SK-N-SH (cell line): ENCODE measurements around the gene RORB. TPM values are rescaled to one million over a fixed set of nuclear protein-coding genes. Genes with fewer than 3 reads are reported as not detected.

Experiments used
- CTCF ChIA-PET: fragments of 300-600, 350-600 bp; formaldehyde crosslinking; extraction: SDS; loops from one replicate; lab custom pipeline; 2021; lab: Yijun Ruan, JAX
- POLR2A ChIA-PET: fragments of 350-600 bp; sonication (Branson Sonifier 250); formaldehyde crosslinking; extraction: SDS; loops from one replicate; lab custom pipeline; 2020; ENCODE audit warnings: antibody characterized with exemption, inconsistent platforms; lab: Yijun Ruan, JAX
- DNase-seq: peaks from one replicate; pipeline ENCODE4 v3.0.0; 2012
- H2AFZ ChIP-seq: fragments of 200-600 bp; sonication (generic); 2 replicates; pipeline ENCODE4 v1.8.1; 2016; ENCODE audit warnings: antibody characterized with exemption, mild to moderate bottlenecking, low read depth
- H3F3A ChIP-seq: fragments of 200-600 bp; sonication (generic); replicated peaks from 2 replicates; pipeline ENCODE3; 2016; ENCODE audit warnings: antibody characterized with exemption, mild to moderate bottlenecking; ENCODE audit not compliant: insufficient read depth
- H3K27ac ChIP-seq, 2 experiments: fragments of 200-500 bp in 1 of 2; fragments of 200-600 bp in 1 of 2; sonication (Bioruptor generic) in 1 of 2; sonication (generic), shearing (Covaris generic) in 1 of 2; 2 replicates each; pipeline versions ENCODE4 v1.5.1 to v1.6.1; 2014 to 2016; ENCODE audit warnings: low read depth in 2 of 2, inconsistent platforms in 1 of 2, low read length in 1 of 2, mild to moderate bottlenecking in 1 of 2, mixed read lengths in 1 of 2
- H3K27me3 ChIP-seq: fragments of 200-600 bp; sonication (generic), shearing (Covaris generic); 2 replicates; pipeline ENCODE4 v1.6.1; 2016; ENCODE audit warnings: mixed run types; ENCODE audit not compliant: insufficient read depth
- H3K36me3 ChIP-seq, 2 experiments: fragments of 200-500 bp in 1 of 2; fragments of 200-600 bp in 1 of 2; sonication (Bioruptor generic) in 1 of 2; sonication (generic) in 1 of 2; replicated peaks in 1 of 2; 2 replicates each; pipeline versions ENCODE3 to v1.5.1; 2014 to 2016; ENCODE audit warnings: low read length in 1 of 2, mild to moderate bottlenecking in 1 of 2; ENCODE audit not compliant: insufficient read depth in 2 of 2, control insufficient read depth in 1 of 2
- H3K4me1 ChIP-seq, 2 experiments: fragments of 200-500 bp in 1 of 2; fragments of 200-600 bp in 1 of 2; sonication (Bioruptor generic) in 1 of 2; sonication (generic), shearing (Covaris generic) in 1 of 2; 2 replicates each; pipeline versions ENCODE4 v1.5.1 to v1.6.1; 2014 to 2016; ENCODE audit warnings: low read depth in 1 of 2, low read length in 1 of 2, mixed run types in 1 of 2; ENCODE audit not compliant: insufficient read depth in 2 of 2, control insufficient read depth in 1 of 2
- H3K4me2 ChIP-seq: fragments of 200-600 bp; sonication (generic), shearing (Covaris generic); 2 replicates; pipeline ENCODE4 v1.6.1; 2017; ENCODE audit warnings: mixed run types
- H3K4me3 ChIP-seq, 2 experiments: fragments of 200-500 bp in 1 of 2; fragments of 200-600 bp in 1 of 2; sonication (Bioruptor generic) in 1 of 2; sonication (generic), shearing (Covaris generic) in 1 of 2; 2 replicates each; pipeline versions ENCODE4 v1.5.1 to v1.8.1; 2014 to 2016; ENCODE audit warnings: low read depth in 2 of 2, inconsistent platforms in 1 of 2, low read length in 1 of 2, mild to moderate bottlenecking in 1 of 2, mixed read lengths in 1 of 2, moderate library complexity in 1 of 2
- H3K79me2 ChIP-seq: fragments of 200-600 bp; sonication (generic); 2 replicates; pipeline ENCODE4 v1.8.1; 2017; ENCODE audit warnings: mild to moderate bottlenecking; ENCODE audit not compliant: insufficient read depth
- H3K9ac ChIP-seq: fragments of 200-600 bp; sonication (generic); 2 replicates; pipeline ENCODE4 v1.6.1; 2017; ENCODE audit warnings: mixed run types
- H3K9me2 ChIP-seq: fragments of 200-600 bp; sonication (generic); 2 replicates; pipeline ENCODE4 v1.6.1; 2017; ENCODE audit warnings: mixed run types
- H3K9me3 ChIP-seq: fragments of 200-600 bp; sonication (generic); 2 replicates; pipeline ENCODE4 v1.6.1; 2017; ENCODE audit warnings: mixed run types, mild to moderate bottlenecking, moderate library complexity
- H4K20me1 ChIP-seq: fragments of 200-600 bp; sonication (generic); 2 replicates; pipeline ENCODE4 v1.6.1; 2017; ENCODE audit warnings: mild to moderate bottlenecking, mixed run types; ENCODE audit not compliant: insufficient read depth
- CHD2 ChIP-seq: fragments of 150-350 bp; IDR thresholded peaks from 2 replicates; pipeline ENCODE4 v1.6.1; 2018; ENCODE audit warnings: low read length; ENCODE audit not compliant: partially characterized antibody
- FOSL2 ChIP-seq: IDR thresholded peaks from 2 replicates; pipeline ENCODE4 v1.4.0; 2012; ENCODE audit warnings: low read depth, mild to moderate bottlenecking, moderate library complexity, borderline replicate concordance
- FOXM1 ChIP-seq: IDR thresholded peaks from 2 replicates; pipeline ENCODE4 v1.4.0; 2012; ENCODE audit warnings: low read depth, mild to moderate bottlenecking
- GATA2 ChIP-seq: sonication (generic); formaldehyde crosslinking; IDR thresholded peaks from 2 replicates; pipeline ENCODE4 v1.5.0; 2020; ENCODE audit warnings: mild to moderate bottlenecking, missing genetic modification reagents
- MAX ChIP-seq: IDR thresholded peaks from 2 replicates; pipeline ENCODE4 v1.4.0; 2012; ENCODE audit warnings: low read depth
- MEF2A ChIP-seq: IDR thresholded peaks from 2 replicates; pipeline ENCODE4 v1.4.0; 2012; ENCODE audit warnings: low read depth, borderline replicate concordance
- PBX3 ChIP-seq: IDR thresholded peaks from 2 replicates; pipeline ENCODE4; 2012
- RCOR1 ChIP-seq: fragments of 150-350 bp; IDR thresholded peaks from 2 replicates; pipeline ENCODE4 v1.6.1; 2017; ENCODE audit warnings: antibody characterized with exemption, low read length
- REST ChIP-seq: IDR thresholded peaks from 2 replicates; pipeline ENCODE4 v1.6.1; 2012; ENCODE audit warnings: mild to moderate bottlenecking, low read depth, low read length, moderate library complexity
- RXRA ChIP-seq: IDR thresholded peaks from 2 replicates; pipeline ENCODE4 v1.4.0; 2012; ENCODE audit warnings: low read depth, mild to moderate bottlenecking, borderline replicate concordance
- TAF1 ChIP-seq: IDR thresholded peaks from 2 replicates; pipeline ENCODE4 v1.6.1; 2012; ENCODE audit warnings: low read depth, mild to moderate bottlenecking, low read length, moderate library complexity, borderline replicate concordance
- TCF12 ChIP-seq: IDR thresholded peaks from 2 replicates; pipeline ENCODE4 v1.4.0; 2012
- TEAD4 ChIP-seq: IDR thresholded peaks from 2 replicates; pipeline ENCODE4 v1.4.0; 2012; ENCODE audit warnings: mild to moderate bottlenecking, borderline replicate concordance; ENCODE audit not compliant: insufficient read depth
- WGBS: methylation state at CpG from one replicate; pipeline ENCODE4 v1.1.6; 2017; ENCODE audit warnings: low lambda C conversion rate; 5-methylcytosine and 5-hydroxymethylcytosine counted together
- polyA plus RNA-seq, 3 experiments: library from polyadenylated mRNA; depleted of rRNA; stranded (reverse); fragments of >200 nt; gene quantifications; 2 replicates each; pipeline ENCODE4 v1.2.3, GENCODE V29; 2012

The RORB gene
- polyA plus RNA-seq, 1 of the 3 experiments (the other 2 are of a cell fraction): 0.13 TPM

GRCh38 chr9:74494490-74494889, 2.6 kb upstream of the RORB start (continued):
- TF ChIP-seq TAF1 (no peak), TCF12 (no peak), MEF2A (no peak)

- no peaks in the 10 kb centered on the region for H3K9me3 ChIP-seq
These were observed 729 bp upstream of the RORB start for GRCh38 chr9:74496406-74496805.

More at GRCh38 chr9:74496406-74496805, 729 bp upstream of the RORB start:
- Histone ChIP-seq H3K27ac (no peak overlapping the region), H3F3A (no peaks in the 10 kb centered on the region), H3K4me1 (peaks cover 0 to 4% of the 10 kb centered on the region in 2 experiments; a peak in 2 of 4 replicates), H3K79me2 (no peaks in the 10 kb centered on the region), H3K4me2 (peak overlapping the region; percentile 100), H3K36me3 (no peaks in the 10 kb centered on the region), H3K9me2 (no peaks in the 10 kb centered on the region), H4K20me1 (no peaks in the 10 kb centered on the region), H3K4me3 (peak overlapping the region in 1 of 2 experiments; percentile 55; a peak in 3 of 4 replicates), H3K27me3 (peaks cover 50% of the 10 kb centered on the region), H3K9ac (no peak overlapping the region), H2AFZ (0 out of 2 replicates have a peak overlapping the region, but pooled peaks have one; percentile 51)
- ChIA-PET POLR2A (no interaction called here), CTCF (no interaction called here)
- TF ChIP-seq GATA2 (CRISPR knock-in tag) (no peak), MEF2A (no peak), PBX3 (no peak), TEAD4 (no peak), FOSL2 (no peak), RXRA (no peak), CHD2 (no peak), RCOR1 (no peak), FOXM1 (no peak), MAX (no peak), REST (no peak)
- DNase-seq: no peak
- whole genome bisulfite sequencing: 14% methylated on average over 6 of the region's 6 CpGs
